HG03095 (cell line): ENCODE measurements around the gene TYMS.

Experiments used
- ATAC-seq: cut with Tn5 transposase; IDR thresholded peaks from one replicate; pipeline ENCODE4 v1.9.1; 2021; ENCODE audit warnings: moderate library complexity; ENCODE audit not compliant: unreplicated experiment

Gene TYMS

GRCh38 chr18:644395-645004, 13.0 kb upstream of the TYMS start:
- no peak for ATAC-seq

GRCh38 chr18:647304-647703, 10.1 kb upstream of the TYMS start:
- ATAC-seq: no peak

GRCh38 chr18:649341-649740, 8.1 kb upstream of the TYMS start:
- no peak for ATAC-seq

- ATAC-seq: peak; percentile 91
Measured at GRCh38 chr18:650428-650858, 7.0 kb upstream of the TYMS start.

- ATAC-seq: no peak
Measured at GRCh38 chr18:652131-652530, 5.3 kb upstream of the TYMS start.

- ATAC-seq: no peak
Measured at GRCh38 chr18:653512-653911, 3.9 kb upstream of the TYMS start.

GRCh38 chr18:654601-655000, 2.9 kb upstream of the TYMS start:
- no peak for ATAC-seq

GRCh38 chr18:655445-655844, 2.0 kb upstream of the TYMS start:
- ATAC-seq: no peak

- peak; percentile 62 for ATAC-seq
Measured at GRCh38 chr18:658001-658946, 821 bp downstream of the TYMS start.

GRCh38 chr18:658947-659533, 1.6 kb downstream of the TYMS start:
- ATAC-seq: no peak

- ATAC-seq: no peak
Measured at GRCh38 chr18:659597-659996, 2.1 kb downstream of the TYMS start.

GRCh38 chr18:662197-662596, 4.7 kb downstream of the TYMS start:
- ATAC-seq: no peak

GRCh38 chr18:666177-666576, 8.7 kb downstream of the TYMS start:
- no peak for ATAC-seq

GRCh38 chr18:666628-667027, 9.2 kb downstream of the TYMS start:
- no peak for ATAC-seq

GRCh38 chr18:668260-668659, 10.8 kb downstream of the TYMS start:
- no peak for ATAC-seq

GRCh38 chr18:669077-669476, 11.6 kb downstream of the TYMS start:
- no peak for ATAC-seq

GRCh38 chr18:670522-670921, 13.1 kb downstream of the TYMS start:
- ATAC-seq: no peak

- no peak for ATAC-seq
Measured at GRCh38 chr18:671405-671804, 14.0 kb downstream of the TYMS start.

GRCh38 chr18:673317-673716, 15.9 kb downstream of the TYMS start:
- ATAC-seq: no peak

GRCh38 chr18:673769-674168, 16.3 kb downstream of the TYMS start:
- no peak for ATAC-seq

GRCh38 chr18:675307-675706, 17.9 kb downstream of the TYMS start:
- no peak for ATAC-seq

GRCh38 chr18:676069-676468, 18.6 kb downstream of the TYMS start:
- no peak for ATAC-seq
